HAP-1 (cell line): ENCODE data around the gene RSBN1L.
A peak's percentile ranks its signal among the peaks of the same experiment; 100 is the strongest.

Experiments
- DNase-seq, 2 experiments: peaks; one replicate each; pipeline ENCODE4 v3.0.0-alpha.2; 2016 to 2020; ENCODE audit warnings: low spot score in 2 of 2
- H3K27me3 ChIP-seq: fragments of 250-450 bp; sonication (Bioruptor Pico); 2 replicates; pipeline ENCODE4 v1.5.1; 2020; ENCODE audit warnings: low read depth, mild to moderate bottlenecking, moderate library complexity
- H3K36me3 ChIP-seq: fragments of 250-450 bp; sonication (Bioruptor Pico); replicated peaks from 2 replicates; pipeline ENCODE4 v1.5.1; 2020; ENCODE audit warnings: mild to moderate bottlenecking
- H3K4me1 ChIP-seq: fragments of 250-450 bp; sonication (Bioruptor Pico); 2 replicates; pipeline ENCODE4 v1.5.1; 2020; ENCODE audit warnings: mild to moderate bottlenecking
- H3K4me3 ChIP-seq: fragments of 250-450 bp; sonication (Bioruptor Pico); 2 replicates; pipeline ENCODE4 v1.5.1; 2020; ENCODE audit warnings: mild to moderate bottlenecking, moderate library complexity
- H3K9me3 ChIP-seq: fragments of 250-450 bp; sonication (Bioruptor Pico); 2 replicates; pipeline ENCODE4 v1.5.1; 2020; ENCODE audit warnings: mild to moderate bottlenecking, moderate library complexity
- in situ Hi-C: fragments of 300-500 bp; cut with MboI; formaldehyde crosslinking; loops from 3 replicates; pipeline ENCODE4 v1.14.3; 2020; ENCODE audit warnings: low sequenced_read_pairs, inconsistent platforms, mixed read lengths

The RSBN1L gene

DNA sequence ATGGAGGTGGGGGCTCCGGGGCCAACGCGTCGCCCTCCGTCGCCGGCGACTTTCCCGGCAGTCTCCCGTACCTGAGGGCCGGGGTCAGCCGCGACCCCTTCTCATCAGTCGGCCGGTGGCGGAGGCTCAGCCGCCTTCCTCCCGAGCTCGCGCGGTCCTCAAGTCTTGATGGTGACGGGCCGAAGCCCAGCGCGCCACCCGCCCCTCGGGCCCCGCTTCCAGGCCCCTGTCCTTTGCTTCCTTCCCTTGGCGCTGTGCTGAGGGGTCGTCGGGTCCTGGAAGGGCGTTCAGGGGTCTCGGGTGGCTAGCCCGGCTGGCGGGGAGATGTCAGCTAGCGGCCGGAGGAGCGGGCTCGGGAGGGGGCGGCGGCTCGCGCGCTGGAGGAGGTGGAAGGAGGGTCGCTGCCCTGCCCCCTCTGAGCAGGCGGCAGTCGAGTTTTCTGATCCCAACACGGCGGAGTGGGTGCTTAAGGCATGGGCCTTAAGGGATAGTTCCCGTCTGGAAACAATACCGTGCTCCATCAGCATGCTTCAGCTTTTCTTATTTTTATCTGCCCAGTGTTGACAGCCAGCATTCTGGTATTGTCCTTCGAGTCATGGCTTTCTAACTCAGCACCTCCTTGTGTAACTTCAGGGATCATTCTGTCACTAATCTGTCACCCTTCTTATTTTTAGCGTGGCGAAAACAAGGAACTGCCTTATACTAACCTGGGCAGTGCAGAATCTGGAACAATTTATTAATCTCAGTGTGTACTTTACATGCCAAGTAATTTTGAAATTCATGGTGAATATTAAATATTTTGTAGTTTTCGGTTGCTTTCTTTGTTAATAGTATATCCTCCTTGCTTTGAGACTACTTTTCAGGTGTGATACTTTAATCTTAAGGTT, 103.1 kb downstream of the RSBN1L start:
- peak overlapping the region; percentile 80 for H3K4me3 ChIP-seq
- H3K27me3 ChIP-seq, result no peaks in the 10 kb centered on the region
- H3K4me1 ChIP-seq, result peaks cover 33% of the 10 kb centered on the region
- DNase-seq, result peak; percentile 69 to 76
- no peaks in the 10 kb centered on the region for H3K9me3 ChIP-seq
- H3K36me3 ChIP-seq, result peaks cover under 1% of the 10 kb centered on the region
- in situ Hi-C loops, result no loop called here

DNA sequence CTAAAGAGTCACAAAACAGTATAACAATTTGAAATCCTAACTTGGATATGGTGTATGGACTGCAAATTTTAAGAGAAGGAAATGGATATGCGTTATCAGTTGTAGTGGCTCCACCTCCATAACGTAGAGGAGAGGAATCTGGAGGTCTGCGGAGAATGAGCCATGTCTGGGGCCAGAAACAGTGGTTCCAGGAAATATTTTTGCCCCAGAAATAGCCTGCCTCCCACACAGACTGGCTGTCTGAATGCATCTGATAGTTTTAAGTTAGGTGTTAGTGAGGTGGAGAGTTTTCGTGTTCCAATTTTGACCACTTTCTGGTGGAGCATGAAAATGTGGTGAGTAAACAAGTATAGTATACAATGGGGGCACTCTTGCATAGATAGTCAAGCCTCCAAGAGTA, 103.9 kb downstream of the RSBN1L start:
- H3K36me3 ChIP-seq, result no peaks in the 10 kb centered on the region; the same call in 1 of the 2 replicates
- no peaks in the 10 kb centered on the region for H3K9me3 ChIP-seq
- H3K4me3 ChIP-seq, result peak overlapping the region; percentile 80
- peaks cover 33% of the 10 kb centered on the region for H3K4me1 ChIP-seq
- H3K27me3 ChIP-seq, result no peaks in the 10 kb centered on the region
- DNase-seq, result no peak
- in situ Hi-C loops, result no loop called here

DNA sequence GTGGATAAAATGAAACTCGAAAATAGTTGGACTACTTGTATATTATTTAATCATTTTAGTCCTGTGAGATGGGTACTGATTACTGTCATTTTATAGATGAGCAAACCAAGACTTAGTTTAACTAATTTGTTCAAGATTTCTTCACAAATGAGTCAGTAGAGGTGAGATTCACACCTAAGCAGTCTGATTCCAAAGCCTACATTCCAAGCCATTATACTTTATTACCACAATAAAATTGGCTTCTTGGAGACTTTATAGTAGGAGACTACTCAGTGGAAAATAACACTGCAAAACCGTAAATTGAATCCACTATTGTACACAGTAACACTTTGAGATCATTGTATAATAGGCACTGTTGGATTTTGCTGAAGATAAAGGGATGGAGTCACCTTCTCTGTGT, 104.5 kb downstream of the RSBN1L start:
- no peaks in the 10 kb centered on the region for H3K27me3 ChIP-seq
- peaks cover 33% of the 10 kb centered on the region for H3K4me1 ChIP-seq
- no peaks in the 10 kb centered on the region; the same call in 1 of the 2 replicates for H3K36me3 ChIP-seq
- in situ Hi-C loops, result no loop called here
- H3K4me3 ChIP-seq, result no peak overlapping the region
- DNase-seq, result no peak
- H3K9me3 ChIP-seq, result no peaks in the 10 kb centered on the region

DNA sequence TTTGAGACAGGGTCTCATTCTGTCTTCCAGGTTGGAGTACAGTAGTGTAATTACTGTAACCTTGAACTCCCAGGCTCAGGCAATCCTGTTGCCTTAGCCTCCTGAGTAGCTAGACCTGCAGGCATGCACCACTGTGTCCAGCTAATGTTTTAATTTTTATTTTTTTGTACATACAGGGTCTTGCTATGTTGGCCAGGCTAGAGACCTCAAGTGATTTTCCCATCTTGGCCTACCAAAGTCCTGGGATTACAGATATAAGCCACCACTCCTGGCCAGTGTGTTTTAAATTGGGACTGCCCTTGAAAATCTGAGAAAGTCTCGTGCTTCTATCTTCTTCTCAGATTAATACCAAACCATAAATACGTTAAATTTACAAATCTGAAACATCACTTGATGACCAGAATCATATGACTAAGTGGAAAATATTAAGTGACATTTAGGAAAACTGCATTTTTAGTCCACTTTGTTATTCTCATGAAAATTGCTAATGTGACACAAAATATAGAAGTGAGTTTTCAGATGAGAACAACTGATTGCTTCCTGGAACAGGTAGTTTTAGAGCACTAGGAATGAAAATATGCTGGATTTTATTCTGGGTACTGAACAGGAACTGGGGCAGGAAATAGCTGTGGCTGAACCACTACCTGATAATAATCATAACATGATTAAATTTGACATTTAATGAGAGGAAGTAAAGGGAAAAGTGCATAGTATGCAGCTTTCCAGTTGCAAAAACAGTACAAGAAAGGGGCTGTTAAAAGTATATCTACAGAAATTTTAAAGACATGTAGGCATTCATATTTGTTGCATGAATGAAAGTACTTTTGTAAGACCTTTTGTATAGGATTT, 106.5 kb downstream of the RSBN1L start:
- DNase-seq, result no peak
- peaks cover 22% of the 10 kb centered on the region for H3K4me1 ChIP-seq
- no peaks in the 10 kb centered on the region for H3K9me3 ChIP-seq
- in situ Hi-C loops, result no loop called here
- H3K27me3 ChIP-seq, result no peaks in the 10 kb centered on the region
- H3K4me3 ChIP-seq, result no peak overlapping the region
- no peaks in the 10 kb centered on the region; the same call in 1 of the 2 replicates for H3K36me3 ChIP-seq

DNA sequence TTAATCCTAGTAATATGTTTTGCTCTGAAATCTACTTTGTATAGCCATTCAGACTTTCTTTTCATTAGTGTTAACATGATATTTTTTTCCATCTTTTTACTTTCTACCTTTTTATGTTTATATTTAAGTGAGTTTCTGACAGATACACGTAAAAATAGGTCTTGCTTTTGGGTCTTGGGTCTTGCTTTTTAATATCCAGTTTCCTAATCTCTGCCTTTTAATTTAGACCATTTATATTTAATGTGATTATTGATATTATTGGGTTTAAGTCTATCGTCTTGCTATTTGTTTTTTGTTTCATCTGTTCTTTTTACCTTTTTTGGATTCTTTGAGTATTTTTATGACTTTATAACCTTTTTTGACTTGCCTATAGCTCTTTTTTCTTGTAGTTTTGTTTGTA, 110.2 kb downstream of the RSBN1L start:
- Histone ChIP-seq H3K4me3 (no peak overlapping the region), H3K4me1 (peaks cover 8% of the 10 kb centered on the region), H3K27me3 (no peaks in the 10 kb centered on the region), H3K9me3 (no peaks in the 10 kb centered on the region), H3K36me3 (no peaks in the 10 kb centered on the region)
- no peak for DNase-seq
- in situ Hi-C loops, result no loop called here

DNA sequence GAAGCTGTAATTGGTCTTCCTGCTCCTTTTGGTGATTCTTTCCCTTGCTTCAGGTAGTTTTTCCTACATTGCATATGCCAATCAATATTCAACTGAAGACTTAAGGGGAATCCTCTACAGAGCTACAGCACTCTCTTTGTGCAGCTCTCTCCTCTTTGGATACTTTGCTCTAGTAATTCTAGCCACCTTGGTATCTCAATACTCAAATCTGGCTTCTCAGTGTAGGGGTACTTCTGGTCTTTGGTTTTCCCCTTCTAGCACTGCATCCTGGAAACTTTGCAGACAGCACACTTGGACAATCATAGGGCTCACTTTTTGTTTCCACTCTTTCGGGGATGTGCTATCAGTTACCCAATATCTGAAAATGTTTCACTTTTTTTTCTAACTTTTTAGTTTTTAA, 112.3 kb downstream of the RSBN1L start:
- in situ Hi-C loops, result no loop called here
- H3K27me3 ChIP-seq, result no peaks in the 10 kb centered on the region
- no peak overlapping the region for H3K4me3 ChIP-seq
- peaks cover 4% of the 10 kb centered on the region; the same call in 1 of the 2 replicates for H3K4me1 ChIP-seq
- H3K36me3 ChIP-seq, result no peaks in the 10 kb centered on the region
- H3K9me3 ChIP-seq, result no peaks in the 10 kb centered on the region
- no peak for DNase-seq

DNA sequence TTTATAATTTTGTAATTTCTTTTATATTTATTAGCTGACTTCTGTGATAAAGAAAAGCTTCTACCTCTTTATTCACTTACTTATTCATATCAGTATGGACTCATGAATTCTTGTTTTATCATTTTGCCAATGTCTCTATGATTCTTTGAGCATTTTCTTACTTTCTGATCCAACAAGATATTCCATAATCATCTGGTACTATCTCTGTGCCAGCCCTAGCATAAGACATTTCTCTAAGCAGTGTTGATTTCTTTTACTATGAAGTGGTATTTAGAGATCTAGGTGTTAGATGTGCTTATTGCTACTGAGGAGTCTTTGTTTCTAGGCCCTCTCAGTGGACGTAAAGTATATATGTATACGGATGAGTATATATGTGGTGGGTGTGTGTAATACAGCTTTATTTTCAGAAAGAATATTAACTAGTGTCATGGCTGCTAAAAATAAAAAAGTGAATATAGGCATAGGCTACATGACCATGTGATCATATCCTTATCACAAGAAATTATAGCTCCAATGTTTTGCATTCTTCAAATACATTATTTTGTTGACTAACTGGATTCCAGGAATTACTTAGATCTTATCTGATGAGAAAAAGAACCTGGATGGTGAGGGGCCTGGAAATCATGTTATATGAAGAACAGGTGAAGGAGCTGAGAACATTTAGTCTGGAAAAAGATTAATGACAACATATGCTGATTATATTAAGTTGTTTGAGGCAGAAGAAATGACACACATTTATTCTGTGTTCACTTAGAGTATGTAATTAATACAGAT, 115.4 kb downstream of the RSBN1L start:
- Histone ChIP-seq H3K4me1 (peaks cover 4% of the 10 kb centered on the region; the same call in 1 of the 2 replicates), H3K27me3 (no peaks in the 10 kb centered on the region), H3K9me3 (no peaks in the 10 kb centered on the region), H3K4me3 (no peak overlapping the region), H3K36me3 (no peaks in the 10 kb centered on the region)
- no peak for DNase-seq
- in situ Hi-C loops, result no loop called here

DNA sequence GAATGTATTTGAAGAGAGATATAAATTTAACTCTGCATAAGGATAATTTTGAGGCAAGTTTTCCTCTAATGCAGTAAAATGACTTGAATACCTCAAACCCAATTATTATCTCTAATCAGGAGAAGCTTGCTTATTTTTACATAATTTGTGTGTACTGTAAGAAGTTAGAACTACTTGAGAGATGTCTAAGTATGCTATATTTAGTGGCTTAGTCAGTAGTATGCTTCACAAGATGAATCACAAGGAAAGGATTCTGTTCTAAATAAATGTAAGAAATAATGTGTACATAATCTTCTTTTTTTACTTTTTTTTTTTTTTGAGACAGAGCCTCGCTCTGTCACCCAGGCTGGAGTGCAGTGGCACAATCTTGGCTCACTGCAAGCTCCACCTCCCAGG, 116.0 kb downstream of the RSBN1L start:
- in situ Hi-C loops, result no loop called here
- H3K27me3 ChIP-seq, result no peaks in the 10 kb centered on the region
- peaks cover 4% of the 10 kb centered on the region; the same call in 1 of the 2 replicates for H3K4me1 ChIP-seq
- DNase-seq, result no peak
- no peak overlapping the region for H3K4me3 ChIP-seq
- no peaks in the 10 kb centered on the region for H3K36me3 ChIP-seq
- no peaks in the 10 kb centered on the region for H3K9me3 ChIP-seq

DNA sequence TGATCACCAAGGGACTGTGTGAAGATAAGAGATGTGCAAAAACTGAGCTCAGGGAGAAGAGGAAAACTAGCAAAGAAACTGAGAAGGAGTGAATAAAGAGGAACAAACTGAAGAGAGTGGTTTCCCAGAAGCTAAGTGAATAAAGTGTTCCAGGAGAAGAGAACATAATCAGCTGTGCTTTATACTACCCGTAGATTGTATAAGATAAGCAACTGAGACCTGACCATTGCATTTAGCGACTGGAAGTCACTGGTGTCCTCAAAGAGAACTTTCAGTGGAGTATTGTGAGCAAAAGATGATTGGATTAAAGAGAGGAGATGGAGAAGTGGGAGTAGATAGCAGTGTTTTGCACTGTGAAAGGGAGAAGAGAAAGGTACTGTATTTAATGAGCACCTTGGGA, 116.9 kb downstream of the RSBN1L start:
- peaks cover 4% of the 10 kb centered on the region; the same call in 1 of the 2 replicates for H3K4me1 ChIP-seq
- DNase-seq, result no peak
- H3K4me3 ChIP-seq, result no peak overlapping the region
- no peaks in the 10 kb centered on the region for H3K27me3 ChIP-seq
- H3K9me3 ChIP-seq, result peaks cover 2% of the 10 kb centered on the region; the same call in 1 of the 2 replicates
- H3K36me3 ChIP-seq, result no peaks in the 10 kb centered on the region
- in situ Hi-C loops, result no loop called here

DNA sequence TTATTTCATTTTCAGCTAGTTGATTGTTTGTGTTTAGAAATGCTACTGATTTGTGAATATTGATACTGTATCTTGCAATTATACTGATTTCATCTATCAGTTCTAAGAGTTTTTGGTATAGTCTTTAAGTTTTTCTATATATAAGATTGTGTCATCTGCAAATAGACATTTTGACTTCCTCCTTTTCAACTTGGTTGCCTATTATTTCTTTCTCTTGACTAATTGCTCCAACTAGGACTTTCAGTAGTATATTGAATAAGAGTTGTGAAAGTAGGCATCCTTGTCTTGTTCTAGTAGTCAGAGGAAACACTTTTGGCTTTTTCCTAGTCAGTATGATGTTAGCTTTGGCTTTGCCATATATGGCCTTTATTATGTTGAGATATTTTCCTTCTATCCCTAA, 122.8 kb downstream of the RSBN1L start:
- DNase-seq, result no peak
- Histone ChIP-seq H3K9me3 (peaks cover 14% of the 10 kb centered on the region; the same call in 1 of the 2 replicates), H3K4me1 (no peaks in the 10 kb centered on the region), H3K36me3 (no peaks in the 10 kb centered on the region), H3K27me3 (no peaks in the 10 kb centered on the region), H3K4me3 (no peak overlapping the region)
- in situ Hi-C loops, result no loop called here

DNA sequence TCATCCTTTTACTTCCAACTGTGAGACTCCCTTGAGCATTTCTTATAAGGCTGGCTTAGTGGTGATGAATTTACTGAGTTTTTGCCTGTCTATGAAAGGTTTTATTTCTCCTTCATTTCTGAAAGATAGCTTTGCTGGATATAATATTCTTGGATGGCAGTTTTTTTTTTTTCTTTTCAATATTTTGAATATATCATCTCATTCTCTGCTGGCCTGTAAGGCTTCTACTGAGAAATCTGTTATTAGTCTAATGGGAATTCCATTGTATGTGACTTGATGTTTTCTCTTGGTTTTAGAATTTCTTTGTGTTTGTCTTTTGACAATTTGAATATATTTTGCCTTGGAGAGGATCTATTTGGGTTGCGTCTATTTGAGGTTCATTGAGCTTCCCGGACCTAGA, 124.7 kb downstream of the RSBN1L start:
- in situ Hi-C loops, result no loop called here
- Histone ChIP-seq H3K9me3 (peaks cover 14% of the 10 kb centered on the region; the same call in 1 of the 2 replicates), H3K4me3 (no peak overlapping the region)

DNA sequence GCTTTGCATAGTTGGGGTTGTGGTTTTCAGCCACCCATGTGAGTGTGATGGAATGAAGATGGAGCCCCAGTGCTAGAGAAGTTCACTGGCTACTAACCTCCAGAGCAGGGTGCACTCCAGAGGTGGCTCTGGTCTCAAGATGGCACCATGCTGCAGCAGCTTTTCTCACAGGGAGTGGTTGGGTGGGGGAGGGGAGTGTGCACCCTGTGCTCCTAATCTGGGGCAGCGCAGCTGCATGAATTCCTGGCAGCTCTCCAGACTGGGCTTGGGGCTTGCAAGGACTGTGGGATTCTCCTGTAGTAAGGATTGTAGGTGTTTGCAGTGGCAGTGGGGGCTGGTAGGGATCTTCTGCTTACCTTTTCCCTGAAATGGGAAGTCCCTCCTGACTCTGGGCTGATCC, 126.0 kb downstream of the RSBN1L start:
- Histone ChIP-seq H3K36me3 (no peaks in the 10 kb centered on the region), H3K9me3 (peaks cover 14% of the 10 kb centered on the region; the same call in 1 of the 2 replicates), H3K4me3 (no peak overlapping the region), H3K27me3 (no peaks in the 10 kb centered on the region), H3K4me1 (no peaks in the 10 kb centered on the region)
- in situ Hi-C loops, result no loop called here
- peak in 1 of 2 experiments; percentile 20 for DNase-seq

More for the DNA sequence above, 124.7 kb downstream of the RSBN1L start:
- Histone ChIP-seq H3K36me3 (no peaks in the 10 kb centered on the region), H3K27me3 (no peaks in the 10 kb centered on the region), H3K4me1 (no peaks in the 10 kb centered on the region)
- DNase-seq, result no peak

DNA sequence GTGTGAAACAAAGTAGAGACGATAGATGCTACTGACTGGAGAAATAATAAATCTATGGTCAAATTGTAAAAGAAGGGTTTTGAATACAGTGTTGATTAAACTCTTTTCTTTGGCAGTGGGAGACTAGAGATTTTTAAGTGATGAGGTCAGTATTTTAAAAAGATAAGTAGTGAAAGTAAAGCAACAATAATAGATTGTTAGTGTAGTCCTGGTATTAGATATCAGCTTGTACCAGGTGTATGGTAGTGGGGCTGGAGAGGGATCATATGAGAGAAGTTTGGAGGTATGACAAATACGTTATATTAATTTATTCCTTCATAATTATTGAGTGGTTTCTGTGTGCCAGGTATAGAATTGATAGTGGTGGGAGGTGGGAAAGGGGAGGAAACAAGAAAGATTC, 127.5 kb downstream of the RSBN1L start:
- H3K36me3 ChIP-seq, result no peaks in the 10 kb centered on the region
- no peak overlapping the region for H3K4me3 ChIP-seq
- H3K9me3 ChIP-seq, result peaks cover 6% of the 10 kb centered on the region; the same call in 1 of the 2 replicates
- DNase-seq, result no peak
- no peaks in the 10 kb centered on the region for H3K4me1 ChIP-seq
- in situ Hi-C loops, result no loop called here
- H3K27me3 ChIP-seq, result no peaks in the 10 kb centered on the region
